Fibroblast of peridontal ligament (primary cell): Measurements from ENCODE around the gene FNBP1.
A peak's percentile ranks its signal among the peaks of the same experiment; 100 is the strongest.

Source experiments
- DNase-seq: peaks from one replicate; pipeline ENCODE4 v3.0.0-alpha.2; 2010; ENCODE audit errors: extremely low read depth

The FNBP1 gene

DNA sequence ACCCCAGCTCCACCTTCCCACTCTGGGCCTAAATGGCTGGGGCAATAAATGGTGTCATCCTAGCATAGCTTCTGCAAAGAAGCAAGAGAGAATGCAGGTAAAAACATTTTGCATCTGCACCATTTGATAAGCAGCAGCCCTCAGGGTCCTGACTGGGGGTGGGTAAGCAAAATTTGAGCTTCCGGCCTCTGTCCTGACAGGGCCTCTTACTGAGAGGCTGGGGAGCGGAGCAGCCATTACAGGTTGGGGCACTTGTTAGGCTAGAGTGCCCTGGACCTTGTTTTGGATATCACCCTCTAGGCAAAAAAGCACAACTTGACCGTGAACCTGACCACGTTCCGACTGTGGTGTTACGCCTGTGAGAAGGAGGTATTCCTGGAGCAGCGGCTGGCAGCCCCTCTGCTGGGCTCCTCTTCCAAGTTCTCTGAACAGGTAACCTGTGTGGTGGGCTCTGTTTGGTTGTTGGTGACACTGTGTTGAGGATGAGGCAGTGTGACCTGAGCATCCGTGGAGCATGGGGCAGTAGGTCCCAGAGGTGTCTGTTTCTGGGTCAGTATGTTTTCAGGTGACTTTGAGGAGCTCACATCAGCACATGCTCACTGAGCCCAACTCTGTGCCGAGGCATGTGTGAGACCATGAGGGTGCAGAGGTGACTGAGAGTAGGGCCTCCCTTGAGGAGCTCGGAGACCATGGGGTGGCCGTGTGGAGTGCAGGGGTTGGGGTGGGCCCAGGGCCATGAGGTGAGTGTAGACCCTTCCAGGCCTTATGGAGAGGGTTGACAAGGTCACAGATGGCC, 184.6 kb downstream of the FNBP1 start:
- no peak for DNase-seq

- no peak for DNase-seq
These were observed 185.8 kb downstream of the FNBP1 start for GRCh38 chr9:129857207-129857606.

GRCh38 chr9:129854588-129855110, 188.3 kb downstream of the FNBP1 start:
- no peak for DNase-seq

DNA sequence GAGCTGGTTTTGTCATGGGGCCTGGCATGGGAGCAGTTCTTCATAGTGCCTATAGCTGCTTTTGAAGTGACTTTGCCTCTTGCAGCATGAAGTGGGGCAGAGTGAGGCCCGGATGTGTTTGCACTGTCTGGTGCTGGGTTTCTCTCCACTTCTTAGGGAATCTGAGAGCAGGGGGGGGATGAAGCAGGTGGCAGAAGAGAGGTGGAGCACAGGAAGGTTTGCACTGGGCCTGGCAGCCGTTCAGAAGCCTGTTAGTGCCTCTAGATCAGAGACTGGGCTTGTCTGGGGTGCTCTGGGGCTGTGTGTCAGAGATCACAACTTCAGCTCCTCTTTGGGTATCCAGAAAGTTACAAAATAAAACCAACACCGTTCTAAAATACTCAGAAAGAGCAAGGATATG, 189.4 kb downstream of the FNBP1 start:
- DNase-seq: no peak

DNA sequence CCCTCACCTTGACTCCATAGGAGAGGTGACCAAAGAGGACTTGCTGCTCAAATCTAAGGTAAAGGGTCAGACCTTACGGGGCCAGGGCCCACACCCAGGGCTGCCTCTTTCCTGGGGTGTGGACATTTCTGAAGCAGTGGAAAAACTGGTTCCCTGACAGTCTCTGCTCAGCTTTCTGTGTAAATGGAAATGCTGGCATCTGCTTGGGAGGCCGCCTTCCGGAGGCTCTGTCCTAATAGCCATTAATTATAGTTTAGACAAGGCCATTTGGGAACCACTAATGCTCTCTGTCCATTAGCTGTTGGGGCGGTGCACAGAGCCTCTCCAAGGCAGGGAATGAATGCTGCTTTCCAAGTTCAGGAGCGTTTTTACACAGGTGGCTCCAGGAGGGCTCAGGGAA, 190.4 kb downstream of the FNBP1 start:
- DNase-seq: no peak

- no peak for DNase-seq
These were observed 191.2 kb downstream of the FNBP1 start for GRCh38 chr9:129851821-129852220.

DNA sequence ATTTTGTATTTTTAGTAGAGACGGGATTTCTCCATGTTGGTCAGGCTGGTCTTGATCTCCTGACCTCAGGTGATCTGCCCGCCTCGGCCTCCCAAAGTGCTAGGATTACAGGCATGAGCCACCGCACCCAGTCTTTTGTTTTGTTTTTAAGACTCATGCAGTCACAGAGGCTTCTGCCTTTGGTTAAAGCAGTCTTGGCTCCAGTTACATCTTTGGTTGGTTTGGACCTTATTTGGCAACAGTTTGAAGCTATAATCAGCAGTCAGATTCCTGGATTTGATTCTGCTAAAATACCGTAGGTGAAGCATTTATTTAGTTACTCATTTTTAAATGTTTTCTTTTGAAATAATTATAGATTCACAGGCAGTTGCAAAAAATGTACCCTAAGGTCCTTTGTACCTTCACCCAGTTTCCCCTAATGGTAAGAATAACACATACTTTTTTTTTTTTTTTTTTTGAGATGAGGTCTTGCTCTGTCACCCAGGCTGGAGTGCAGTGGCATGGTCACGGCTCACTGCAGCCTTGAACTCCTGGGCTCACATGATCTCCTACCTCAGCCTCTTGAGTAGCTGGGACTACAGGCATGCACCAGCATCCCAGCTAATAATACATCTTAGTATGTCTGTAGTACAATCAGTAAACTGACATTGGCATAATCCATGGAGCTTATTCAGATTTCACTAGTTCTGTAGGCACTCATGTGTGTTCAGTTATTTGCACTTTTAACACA, 192.0 kb downstream of the FNBP1 start:
- peak; percentile 72 for DNase-seq

DNA sequence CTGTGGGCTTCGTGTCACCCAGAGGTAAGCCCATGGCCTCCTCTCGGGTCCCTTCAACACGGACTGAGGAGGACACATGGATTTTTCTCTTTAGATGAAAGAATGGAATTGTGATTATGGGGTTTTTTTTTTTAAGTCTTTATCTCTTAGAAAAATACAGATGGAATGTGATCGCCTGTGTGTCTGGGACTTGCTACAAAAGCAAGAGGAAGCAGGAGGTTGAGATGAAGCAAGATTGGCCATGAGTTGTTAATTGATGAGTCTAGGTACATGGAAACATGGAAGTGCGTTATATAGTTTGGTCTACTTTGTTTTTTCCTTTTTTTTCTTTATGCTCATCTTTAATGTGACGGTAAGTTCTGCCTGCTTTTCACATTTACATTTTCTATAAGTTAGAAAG, 193.1 kb downstream of the FNBP1 start:
- no peak for DNase-seq

DNA sequence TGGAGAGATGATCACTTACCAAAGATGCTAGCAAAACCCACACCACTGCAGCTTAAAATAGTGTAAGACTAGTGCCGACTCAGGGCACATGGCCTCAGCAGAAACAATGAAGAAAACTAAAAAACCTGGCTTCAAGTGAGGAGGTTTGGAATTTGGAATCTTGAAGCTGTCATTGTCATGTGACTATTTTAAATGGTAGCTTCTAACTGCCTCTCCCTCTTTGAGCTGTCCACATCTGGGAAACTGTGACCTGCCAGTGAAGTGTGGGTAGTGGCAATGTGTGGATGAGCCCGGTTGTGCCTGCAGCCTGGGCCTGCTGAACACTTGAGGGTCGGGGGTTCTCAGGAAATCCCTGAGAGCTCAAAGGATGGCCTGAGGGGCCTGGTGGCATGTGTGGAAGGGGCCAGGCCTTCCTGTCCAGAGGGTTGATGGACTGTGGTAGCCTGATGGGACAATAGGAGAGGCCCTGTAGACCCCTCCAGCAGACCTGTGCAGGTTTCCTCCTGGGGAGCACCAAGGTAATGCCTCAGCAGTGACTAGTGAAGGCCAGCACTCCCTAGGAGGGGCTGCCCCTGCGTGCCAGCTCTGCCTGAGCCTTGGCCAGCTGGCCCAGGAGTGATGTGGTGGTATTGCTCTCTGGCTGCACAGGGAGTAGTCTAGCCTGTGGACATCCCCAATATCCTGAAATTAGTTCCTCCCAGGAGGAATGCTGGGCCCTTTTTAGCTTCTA, 194.1 kb downstream of the FNBP1 start:
- no peak for DNase-seq

GRCh38 chr9:129845373-129845772, 197.6 kb downstream of the FNBP1 start:
- DNase-seq: no peak

GRCh38 chr9:129841071-129841470, 201.9 kb downstream of the FNBP1 start:
- DNase-seq: no peak

GRCh38 chr9:129840034-129840433, 203.0 kb downstream of the FNBP1 start:
- DNase-seq: no peak

DNA sequence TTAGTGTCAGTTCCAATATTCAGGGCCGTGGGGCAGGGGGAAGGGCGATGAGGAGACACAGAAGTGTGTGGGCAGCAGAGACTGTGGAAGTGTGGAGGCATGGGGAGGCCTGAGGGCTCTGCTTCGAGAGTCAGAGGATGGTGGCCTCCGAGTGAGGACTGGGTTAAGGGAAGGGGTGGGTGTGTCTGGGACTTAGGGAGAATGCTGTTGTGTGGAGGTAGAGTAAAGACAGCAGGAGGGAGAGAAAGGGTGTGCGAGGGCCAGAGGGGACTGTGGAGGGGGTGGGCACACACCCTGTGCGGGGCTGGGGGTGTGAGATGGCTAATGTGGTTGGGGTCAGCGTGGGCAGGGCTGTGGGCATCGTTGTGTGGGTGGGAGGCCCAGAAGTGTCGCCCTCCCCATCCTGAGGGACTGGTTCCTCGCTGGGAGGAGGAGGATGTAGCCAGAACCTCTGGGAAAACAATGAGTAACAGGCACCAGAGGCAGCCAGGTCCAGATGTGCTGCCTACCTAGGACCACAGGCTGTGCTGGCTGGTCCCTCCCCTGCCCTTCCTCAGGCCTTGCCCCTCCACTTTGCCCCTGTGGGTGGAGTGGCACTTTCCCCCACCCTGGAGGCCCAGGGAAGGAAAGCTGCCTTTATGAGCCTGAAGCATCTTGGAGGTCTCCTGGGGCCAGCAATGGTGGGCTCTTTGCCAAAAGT, 203.5 kb downstream of the FNBP1 start:
- DNase-seq: no peak

DNA sequence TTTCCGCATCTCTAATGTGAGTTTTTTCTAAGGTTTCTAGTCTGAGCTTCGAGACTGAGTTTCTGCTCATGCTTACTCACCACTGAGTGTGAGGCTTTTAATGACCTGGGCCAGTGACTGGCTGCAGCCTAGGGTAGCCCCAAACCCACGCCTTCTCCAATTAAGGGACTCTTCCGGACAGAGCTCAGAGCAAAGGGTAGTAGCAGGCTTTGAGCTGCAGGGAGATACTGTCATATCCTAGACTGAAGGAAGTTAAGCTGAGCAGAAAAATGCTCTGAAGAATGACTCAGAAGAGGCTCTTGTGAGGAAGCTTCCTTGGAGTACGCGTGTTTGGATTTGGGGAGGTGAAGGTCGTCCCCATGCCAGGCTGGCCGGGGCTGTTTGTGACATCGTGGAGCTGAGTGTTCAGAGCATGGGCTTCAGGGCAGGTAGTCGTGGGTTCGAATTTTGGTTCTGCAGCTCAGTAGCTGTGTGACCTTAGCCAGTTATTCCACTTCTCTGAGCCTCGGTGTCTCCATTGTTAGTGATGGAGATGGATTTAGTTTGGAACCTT, 204.2 kb downstream of the FNBP1 start:
- peak; percentile 79 for DNase-seq
